Mesenchymal stem cell (in vitro differentiated cells and primary cell): ENCODE measurements around the gene NOP9.

ENCODE experiments used
- DNase-seq: peaks from one replicate; pipeline ENCODE4 v3.0.0-alpha.2; 2013
- H2AFZ ChIP-seq: one replicate; pipeline ENCODE4 v1.6.1; 2013; ENCODE audit warnings: low read depth, mild to moderate bottlenecking, control low read depth, inconsistent platforms, low read length, moderate library complexity
- H2AK5ac ChIP-seq: 2 replicates; pipeline ENCODE4 v1.6.1; 2013; ENCODE audit warnings: low read length, moderate library complexity, mild to moderate bottlenecking, inconsistent platforms; ENCODE audit not compliant: severe bottlenecking
- H2BK120ac ChIP-seq: one replicate; pipeline ENCODE4 v1.6.1; 2013; ENCODE audit warnings: low read depth, mild to moderate bottlenecking, inconsistent platforms, low read length, moderate library complexity
- H2BK12ac ChIP-seq, 2 experiments: one replicate each; pipeline ENCODE4 v1.6.1; 2013; ENCODE audit warnings: inconsistent platforms in 2 of 2, low read length in 2 of 2, mild to moderate bottlenecking in 2 of 2, moderate library complexity in 2 of 2, control low read depth in 1 of 2
- H2BK15ac ChIP-seq: one replicate; pipeline ENCODE4 v1.6.1; 2013; ENCODE audit warnings: mild to moderate bottlenecking, low read depth, inconsistent platforms; ENCODE audit not compliant: poor library complexity, severe bottlenecking
- H2BK5ac ChIP-seq: 2 replicates; pipeline ENCODE4 v1.6.1; 2013; ENCODE audit warnings: low read depth, mild to moderate bottlenecking, low read length, control low read depth, inconsistent platforms; ENCODE audit not compliant: poor library complexity, severe bottlenecking
- H3K14ac ChIP-seq, 2 experiments: one replicate each; pipeline ENCODE4 v1.6.1; 2013; ENCODE audit warnings: inconsistent platforms in 2 of 2, low read length in 2 of 2, control low read depth in 1 of 2, mild to moderate bottlenecking in 1 of 2, moderate library complexity in 1 of 2
- H3K18ac ChIP-seq, 2 experiments: one replicate each; pipeline ENCODE4 v1.6.1; 2013; ENCODE audit warnings: inconsistent platforms in 2 of 2, low read length in 2 of 2, control low read depth in 1 of 2, low read depth in 1 of 2, mild to moderate bottlenecking in 1 of 2
- H3K23ac ChIP-seq, 2 experiments: one replicate each; pipeline ENCODE4 v1.6.1; 2013; ENCODE audit warnings: inconsistent platforms in 2 of 2, low read length in 2 of 2, mild to moderate bottlenecking in 2 of 2, moderate library complexity in 2 of 2, control low read depth in 1 of 2
- H3K27ac ChIP-seq: 2 replicates; pipeline ENCODE4 v1.5.1; 2013; ENCODE audit warnings: mild to moderate bottlenecking, moderate library complexity, low read length, control low read depth, inconsistent platforms; ENCODE audit not compliant: poor library complexity, severe bottlenecking
- H3K27me3 ChIP-seq, 2 experiments: 2 replicates each; pipeline versions ENCODE4 v1.6.1 to v1.7.0; 2013; ENCODE audit warnings: low read length in 2 of 2, mild to moderate bottlenecking in 2 of 2, moderate library complexity in 2 of 2, control low read depth in 1 of 2, inconsistent platforms in 1 of 2; ENCODE audit not compliant: control insufficient read depth in 1 of 2, insufficient read depth in 1 of 2
- H3K36me3 ChIP-seq, 2 experiments: 2 replicates each; pipeline versions ENCODE4 v1.6.1 to v1.7.0; 2013; ENCODE audit warnings: low read length in 2 of 2, control low read depth in 1 of 2, inconsistent platforms in 1 of 2, low read depth in 1 of 2, mild to moderate bottlenecking in 1 of 2; ENCODE audit not compliant: insufficient read depth in 2 of 2, control insufficient read depth in 1 of 2
- H3K4ac ChIP-seq, 2 experiments: one replicate each; pipeline ENCODE4 v1.6.1; 2013; ENCODE audit warnings: inconsistent platforms in 2 of 2, low read length in 2 of 2, mild to moderate bottlenecking in 2 of 2, moderate library complexity in 2 of 2, control low read depth in 1 of 2, low read depth in 1 of 2
- H3K4me1 ChIP-seq: 2 replicates; pipeline ENCODE4 v1.6.1; 2013; ENCODE audit warnings: low read depth, low read length, control low read depth; ENCODE audit not compliant: control insufficient read depth, insufficient read depth
- H3K4me2 ChIP-seq: 2 replicates; pipeline ENCODE4 v1.6.1; 2013; ENCODE audit warnings: low read length, mild to moderate bottlenecking, inconsistent platforms; ENCODE audit not compliant: poor library complexity, severe bottlenecking
- H3K4me3 ChIP-seq, 2 experiments: 2 replicates each; pipeline versions ENCODE4 v1.5.1 to v1.7.0; 2013; ENCODE audit warnings: low read length in 2 of 2, mild to moderate bottlenecking in 2 of 2, control low read depth in 1 of 2, low read depth in 1 of 2; ENCODE audit not compliant: insufficient read depth in 1 of 2
- H3K79me1 ChIP-seq: replicated peaks from 2 replicates; pipeline ENCODE4 v1.6.1; 2013; ENCODE audit warnings: mild to moderate bottlenecking, control low read depth, low read length, inconsistent platforms; ENCODE audit not compliant: poor library complexity, severe bottlenecking
- H3K9ac ChIP-seq: 2 replicates; pipeline ENCODE4 v1.7.0; 2013; ENCODE audit warnings: mild to moderate bottlenecking, low read length, moderate library complexity
- H3K9me3 ChIP-seq: 2 replicates; pipeline ENCODE4 v1.7.0; 2013; ENCODE audit warnings: mild to moderate bottlenecking, low read length; ENCODE audit not compliant: control insufficient read depth
- H4K8ac ChIP-seq: one replicate; pipeline ENCODE4 v1.6.1; 2013; ENCODE audit warnings: inconsistent platforms, mild to moderate bottlenecking, low read length, moderate library complexity
- H4K91ac ChIP-seq: one replicate; pipeline ENCODE4 v1.6.1; 2013; ENCODE audit warnings: mild to moderate bottlenecking, low read length, inconsistent platforms
- WGBS: methylation state at CpG from one replicate; pipeline ENCODE4 v1.1.7; 2013; ENCODE audit warnings: mixed read lengths; 5-methylcytosine and 5-hydroxymethylcytosine counted together

The NOP9 gene

GRCh38 chr14:24285351-24285750 lies 14.3 kb upstream of the NOP9 start:
- Histone ChIP-seq H4K8ac (no peak overlapping the region), H3K27ac (no peak overlapping the region), H2BK15ac (no peak overlapping the region), H3K27me3 (no peaks in the 10 kb centered on the region), H3K4ac (no peak overlapping the region), H3K79me1 (peaks cover 21% of the 10 kb centered on the region), H3K14ac (no peak overlapping the region), H2AFZ (no peak overlapping the region), H3K9ac (no peak overlapping the region), H2BK12ac (no peak overlapping the region), H4K91ac (no peak overlapping the region), H3K18ac (no peak overlapping the region), H3K9me3 (no peaks in the 10 kb centered on the region), H3K4me2 (no peak overlapping the region), H3K36me3 (peaks cover 11 to 12% of the 10 kb centered on the region in 2 experiments), H3K4me3 (no peak overlapping the region), H2BK120ac (no peak overlapping the region), H2BK5ac (no peak overlapping the region), H3K4me1 (peaks cover 7% of the 10 kb centered on the region), H3K23ac (no peak overlapping the region), H2AK5ac (no peak overlapping the region)
- WGBS, result 93% methylated on average over 4 of the region's 4 CpGs
- DNase-seq, result no peak

DNA sequence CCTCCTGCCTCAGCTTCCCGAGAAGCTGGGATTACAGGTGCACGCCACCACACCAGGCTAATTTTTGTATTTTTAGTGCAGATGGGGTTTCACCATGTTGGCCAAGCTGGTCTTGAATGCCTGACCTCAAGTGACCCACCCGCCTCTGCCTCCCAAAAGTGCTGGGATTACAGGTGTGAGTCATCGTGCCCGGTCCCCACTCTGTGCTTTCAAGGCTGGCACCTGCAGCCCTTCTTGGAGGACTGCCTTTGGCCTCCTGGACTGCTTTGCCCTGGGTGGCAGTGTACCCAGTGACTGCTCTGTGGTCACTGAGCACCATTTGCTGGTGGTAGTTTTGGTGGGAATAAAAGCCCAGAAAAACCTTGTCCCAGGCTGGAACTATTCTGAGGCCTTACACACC lies 12.7 kb upstream of the NOP9 start:
- no peak overlapping the region for H3K9ac ChIP-seq
- H3K36me3 ChIP-seq, result peaks cover 26 to 29% of the 10 kb centered on the region in 2 experiments

DNA sequence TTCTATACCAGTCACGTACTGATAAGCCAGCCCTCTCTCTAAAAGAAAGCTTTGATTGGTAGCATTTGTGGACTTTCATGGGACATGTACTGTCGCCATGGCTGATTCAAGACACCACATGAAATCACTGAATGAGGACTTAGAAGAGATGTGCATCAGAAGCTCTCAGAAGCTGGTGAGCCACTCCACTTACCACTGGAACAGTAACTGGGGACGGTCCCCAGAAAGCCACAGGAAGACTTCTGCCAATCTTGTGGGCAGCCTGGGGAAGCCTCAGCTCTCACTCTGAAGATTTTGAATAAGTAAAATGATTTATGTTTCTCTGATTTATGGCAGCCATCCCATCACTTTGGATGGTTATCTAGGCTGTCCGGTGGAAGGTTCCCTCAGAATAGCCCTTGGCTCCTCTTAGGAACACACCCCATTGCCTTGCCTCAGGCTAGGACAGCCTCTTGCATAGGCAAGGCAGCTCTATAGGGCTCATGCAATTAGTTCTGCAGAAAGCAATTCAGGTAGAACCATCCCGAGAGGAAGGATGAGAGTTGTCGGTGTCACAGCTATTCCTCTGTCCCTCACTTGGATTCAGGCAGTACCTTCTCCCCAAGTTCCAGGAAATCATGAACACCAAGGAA lies 9.9 kb upstream of the NOP9 start:
- H3K9me3 ChIP-seq, result no peaks in the 10 kb centered on the region
- H3K36me3 ChIP-seq, result peaks cover 34 to 52% of the 10 kb centered on the region in 2 experiments
- H3K9ac ChIP-seq, result no peak overlapping the region
- no peak overlapping the region for H2BK12ac ChIP-seq
- no peak overlapping the region for H3K23ac ChIP-seq
- WGBS, result 83% methylated on average over 6 of the region's 6 CpGs
- H3K27ac ChIP-seq, result no peak overlapping the region
- H2BK120ac ChIP-seq, result no peak overlapping the region
- no peak overlapping the region for H2BK5ac ChIP-seq
- H3K4me2 ChIP-seq, result no peak overlapping the region
- H3K14ac ChIP-seq, result no peak overlapping the region
- H4K8ac ChIP-seq, result no peak overlapping the region
- H3K4me1 ChIP-seq, result no peaks in the 10 kb centered on the region
- H2AK5ac ChIP-seq, result no peak overlapping the region
- peaks cover 19% of the 10 kb centered on the region for H3K79me1 ChIP-seq
- no peak overlapping the region for H2AFZ ChIP-seq
- H3K27me3 ChIP-seq, result no peaks in the 10 kb centered on the region
- H4K91ac ChIP-seq, result no peak overlapping the region
- H2BK15ac ChIP-seq, result no peak overlapping the region
- H3K18ac ChIP-seq, result no peak overlapping the region
- no peak overlapping the region for H3K4ac ChIP-seq
- DNase-seq, result no peak
- H3K4me3 ChIP-seq, result no peak overlapping the region

More for the DNA sequence above, 12.7 kb upstream of the NOP9 start:
- H2BK12ac ChIP-seq, result no peak overlapping the region
- H2AFZ ChIP-seq, result no peak overlapping the region
- no peak overlapping the region for H4K91ac ChIP-seq
- peaks cover 25% of the 10 kb centered on the region for H3K79me1 ChIP-seq
- H3K27me3 ChIP-seq, result no peaks in the 10 kb centered on the region
- no peak overlapping the region for H2BK5ac ChIP-seq
- no peak overlapping the region for H2BK15ac ChIP-seq
- no peak overlapping the region for H3K27ac ChIP-seq
- no peak overlapping the region for H3K14ac ChIP-seq
- H2BK120ac ChIP-seq, result no peak overlapping the region
- DNase-seq, result no peak
- H3K4me2 ChIP-seq, result no peak overlapping the region
- 98% methylated on average over 5 of the region's 5 CpGs for WGBS
- H3K23ac ChIP-seq, result no peak overlapping the region
- H3K4me3 ChIP-seq, result no peak overlapping the region
- H3K18ac ChIP-seq, result no peak overlapping the region
- no peak overlapping the region for H2AK5ac ChIP-seq
- no peak overlapping the region for H4K8ac ChIP-seq
- peaks cover 7% of the 10 kb centered on the region for H3K4me1 ChIP-seq
- H3K4ac ChIP-seq, result no peak overlapping the region
- no peaks in the 10 kb centered on the region for H3K9me3 ChIP-seq

- no peak overlapping the region for H3K4me2 ChIP-seq
- no peak overlapping the region for H2BK5ac ChIP-seq
- no peak overlapping the region for H3K23ac ChIP-seq
- no peaks in the 10 kb centered on the region for H3K9me3 ChIP-seq
- no peak for DNase-seq
- no peak overlapping the region for H3K9ac ChIP-seq
- H3K79me1 ChIP-seq, result peaks cover 19% of the 10 kb centered on the region
- H3K4me1 ChIP-seq, result no peaks in the 10 kb centered on the region
- no peak overlapping the region for H2BK120ac ChIP-seq
- H2AK5ac ChIP-seq, result no peak overlapping the region
- WGBS, result 90% methylated on average over 7 of the region's 9 CpGs
- no peak overlapping the region for H4K8ac ChIP-seq
- no peak overlapping the region for H3K18ac ChIP-seq
- H2BK15ac ChIP-seq, result no peak overlapping the region
- H3K4ac ChIP-seq, result no peak overlapping the region
- no peaks in the 10 kb centered on the region for H3K27me3 ChIP-seq
- no peak overlapping the region for H3K4me3 ChIP-seq
- H3K27ac ChIP-seq, result no peak overlapping the region
- peaks cover 35 to 62% of the 10 kb centered on the region in 2 experiments for H3K36me3 ChIP-seq
- no peak overlapping the region for H2BK12ac ChIP-seq
- no peak overlapping the region for H4K91ac ChIP-seq
- no peak overlapping the region for H2AFZ ChIP-seq
- no peak overlapping the region for H3K14ac ChIP-seq
These were observed 8.9 kb upstream of the NOP9 start for GRCh38 chr14:24290746-24291145.
